Spleen (tissue), 11 donors: ENCODE measurements around the gene PRPF8. TPM values are rescaled to one million over a fixed set of nuclear protein-coding genes. Genes with fewer than 3 reads are reported as not detected.
A peak's percentile ranks its signal among the peaks of the same experiment; 100 is the strongest.

Experiments
- DNase-seq: peaks from one replicate; pipeline ENCODE4 v3.0.0-alpha.2; 2020
- H3K27ac ChIP-seq, 8 donors: fragments of 200-600 bp; sonication (generic) in 7 of 8; 1 replicate in 4 of 8; 2 replicates in 4 of 8; pipeline versions ENCODE4 v1.5.0 to v1.8.0; 2016 to 2021; ENCODE audit warnings: inconsistent platforms in 4 of 8, mild to moderate bottlenecking in 4 of 8, moderate library complexity in 1 of 8
- H3K27me3 ChIP-seq, 7 donors: fragments of 200-600 bp; sonication (generic) in 6 of 7; replicated peaks in 1 of 7; 1 replicate in 4 of 7; 2 replicates in 3 of 7; pipeline versions ENCODE4 v1.5.0 to v1.8.0; 2016 to 2021; ENCODE audit warnings: inconsistent platforms in 3 of 7, mild to moderate bottlenecking in 1 of 7
- H3K36me3 ChIP-seq, 6 donors: fragments of 200-600 bp; sonication (generic) in 5 of 6; 1 replicate in 4 of 6; 2 replicates in 2 of 6; pipeline versions ENCODE4 v1.5.0 to v1.8.0; 2016 to 2021; ENCODE audit warnings: inconsistent platforms in 2 of 6
- H3K4me1 ChIP-seq, 6 donors: fragments of 200-600 bp; sonication (generic) in 5 of 6; 1 replicate in 3 of 6; 2 replicates in 3 of 6; pipeline versions ENCODE4 v1.5.0 to v1.8.0; 2016 to 2021; ENCODE audit warnings: inconsistent platforms in 3 of 6
- H3K4me3 ChIP-seq, 8 donors: fragments of 200-600 bp; sonication (generic) in 7 of 8; 1 replicate in 4 of 8; 2 replicates in 4 of 8; pipeline versions ENCODE4 v1.5.0 to v1.8.0; 2016 to 2021; ENCODE audit warnings: inconsistent platforms in 4 of 8, mild to moderate bottlenecking in 4 of 8, moderate library complexity in 2 of 8
- H3K9me3 ChIP-seq, 8 donors: fragments of 200-600 bp; sonication (generic) in 7 of 8; 1 replicate in 4 of 8; 2 replicates in 4 of 8; pipeline versions ENCODE4 v1.5.0 to v1.8.0; 2016 to 2021; ENCODE audit warnings: inconsistent platforms in 4 of 8
- POLR2A ChIP-seq, 3 donors: fragments of 450-650 bp; IDR thresholded peaks; one replicate each; pipeline ENCODE4 v1.5.1; 2017; ENCODE audit warnings: antibody characterized with exemption in 3 of 3, mild to moderate bottlenecking in 1 of 3
- POLR2AphosphoS5 ChIP-seq, 3 donors: sonication (generic); formaldehyde crosslinking; IDR thresholded peaks; one replicate each; pipeline ENCODE4 v1.5.1; 2017; ENCODE audit warnings: antibody characterized with exemption in 3 of 3
- WGBS, 5 donors: extraction: QIAGEN DNeasy Blood & Tissue Kit in 3 of 5; methylation state at CpG; one replicate each; pipeline versions ENCODE4 v1.1.5 to v1.1.7; 2013 to 2018; 5-methylcytosine and 5-hydroxymethylcytosine counted together
- intact Hi-C: fragments of 100-400 bp; cut with DNase I; formaldehyde crosslinking; loops from one replicate; pipeline ENCODE4 v1.15.0; 2023; ENCODE audit warnings: low total_unique reads
- polyA plus RNA-seq, 3 donors: library from polyadenylated mRNA; stranded (reverse); fragments of 200-250 nt; gene quantifications; one replicate each; pipeline ENCODE4 v1.2.1, GENCODE V29; 2013
- total RNA-seq, 7 donors: library from RNA; depleted of rRNA in 3 of 7; stranded (reverse); fragments of >200 nt in 3 of 7; fragmentation: NEBNext Ultra II Directional in 4 of 7; extraction: Animal tissue kit (Norgen Biotek cat#: 25700) in 4 of 7; gene quantifications; one replicate each; pipeline versions ENCODE4 v1.1.0 to v1.2.1, GENCODE V29; 2016 to 2021
- TF ChIP-seq, protein P1 (sequence below), 11 experiments: fragments of 200-600 bp in 7 of 11; fragments of 450-650 bp in 4 of 11; sonication (generic) in 4 of 11; IDR thresholded peaks in 8 of 11; conservative IDR thresholded peaks in 3 of 11; 1 replicate in 7 of 11; 2 replicates in 4 of 11; pipeline versions ENCODE4 v1.4.0 to v1.8.0; 2016 to 2021; ENCODE audit warnings: antibody characterized with exemption in 11 of 11, inconsistent platforms in 4 of 11, mild to moderate bottlenecking in 1 of 11
- donor health status: healthy with polysubstance abuse.
- donor health status: DM: no; HTN: no; CAD: no; lungs with moderate emphysema.
- donor health status: DM: no; HTN: no; CAD: no.
- donor health status: Bipolar disorder and iron deficiency.
- donor health status: healthy.
- donor health status: DM: no; HTN: no; CAD: no.
- donor health status: DM: yes; HTN: yes; CAD: no.

The PRPF8 gene
- total and polyA plus RNA-seq, 10 donors: 67.2 to 320 (median 239) TPM

GRCh38 chr17:1627982-1628855 is 56.4 kb downstream of the PRPF8 start, which contains the start of gene SLC43A2:
SLC43A2 (minus strand) TSS chr17:1628834; CDS start chr17:1627874, 960 bp downstream.
- peak; percentile 97 for DNase-seq
- Histone ChIP-seq H3K27me3 (no peaks in the 10 kb centered on the region), H3K4me1 (peaks cover 15 to 76% (median 57%) of the 10 kb centered on the region in 6 donors), H3K9me3 (no peaks in the 10 kb centered on the region), H3K36me3 (peaks cover 0 to 22% (median 0%) of the 10 kb centered on the region in 6 donors), H3K27ac (peak within 1 kb of the TSS; percentile 82 to 99 (median 96)), H3K4me3 (peak within 1 kb of the TSS; percentile 76 to 99 (median 88))
- WGBS, 5 donors: 0 to 1% (median 1%) methylated on average over 53 to 95 of the region's 95 CpGs
- TF ChIP-seq POLR2A (IDR thresholded peaks at IDR 0.05) (peak in 1 of 3 donors; percentile 34), POLR2AphosphoS5 (IDR thresholded peaks at IDR 0.05) (peak; percentile 44 to 82 (median 58))
- TF ChIP-seq, protein P1, sequence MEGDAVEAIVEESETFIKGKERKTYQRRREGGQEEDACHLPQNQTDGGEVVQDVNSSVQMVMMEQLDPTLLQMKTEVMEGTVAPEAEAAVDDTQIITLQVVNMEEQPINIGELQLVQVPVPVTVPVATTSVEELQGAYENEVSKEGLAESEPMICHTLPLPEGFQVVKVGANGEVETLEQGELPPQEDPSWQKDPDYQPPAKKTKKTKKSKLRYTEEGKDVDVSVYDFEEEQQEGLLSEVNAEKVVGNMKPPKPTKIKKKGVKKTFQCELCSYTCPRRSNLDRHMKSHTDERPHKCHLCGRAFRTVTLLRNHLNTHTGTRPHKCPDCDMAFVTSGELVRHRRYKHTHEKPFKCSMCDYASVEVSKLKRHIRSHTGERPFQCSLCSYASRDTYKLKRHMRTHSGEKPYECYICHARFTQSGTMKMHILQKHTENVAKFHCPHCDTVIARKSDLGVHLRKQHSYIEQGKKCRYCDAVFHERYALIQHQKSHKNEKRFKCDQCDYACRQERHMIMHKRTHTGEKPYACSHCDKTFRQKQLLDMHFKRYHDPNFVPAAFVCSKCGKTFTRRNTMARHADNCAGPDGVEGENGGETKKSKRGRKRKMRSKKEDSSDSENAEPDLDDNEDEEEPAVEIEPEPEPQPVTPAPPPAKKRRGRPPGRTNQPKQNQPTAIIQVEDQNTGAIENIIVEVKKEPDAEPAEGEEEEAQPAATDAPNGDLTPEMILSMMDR (IDR thresholded peaks at IDR 0.05 in 8 of 11, conservative IDR thresholded peaks at IDR 0.05 in 3 of 11): no peak
- intact Hi-C loops: loop anchor here (5.0 kb wide), 1 partner anchor 66 kb away; the partner anchor contains the start of gene PITPNA

GRCh38 chr17:1627182-1627981 is 57.3 kb downstream of the PRPF8 start:
- intact Hi-C loops: loop anchor here (5.0 kb wide), 1 partner anchor 65 kb away; the partner anchor contains the start of gene PITPNA
- 8 to 27% (median 13%) methylated on average over 7 to 39 of the region's 39 CpGs for WGBS, 5 donors
- peak; percentile 87 for DNase-seq
- Histone ChIP-seq H3K9me3 (no peaks in the 10 kb centered on the region), H3K36me3 (peaks cover 0 to 30% (median 2%) of the 10 kb centered on the region in 6 donors), H3K4me1 (peaks cover 15 to 83% (median 63%) of the 10 kb centered on the region in 6 donors), H3K27me3 (no peaks in the 10 kb centered on the region), H3K4me3 (peak overlapping the region; percentile 76 to 99 (median 88)), H3K27ac (peak overlapping the region; percentile 82 to 99 (median 96))
- TF ChIP-seq, protein P1 (IDR thresholded peaks at IDR 0.05 in 8 of 11, conservative IDR thresholded peaks at IDR 0.05 in 3 of 11): peak in 2 of 11 experiments; percentile 20 to 21
- TF ChIP-seq POLR2AphosphoS5 (IDR thresholded peaks at IDR 0.05) (peak; percentile 82 to 96 (median 88)), POLR2A (IDR thresholded peaks at IDR 0.05) (peak; percentile 47 to 71 (median 69))

GRCh38 chr17:1626333-1626732 is 58.3 kb downstream of the PRPF8 start:
- Histone ChIP-seq H3K36me3 (peaks cover 0 to 41% (median 2%) of the 10 kb centered on the region in 6 donors), H3K4me3 (peak overlapping the region in 7 of 8 donors; percentile 76 to 99 (median 89)), H3K9me3 (no peaks in the 10 kb centered on the region), H3K4me1 (peaks cover 15 to 85% (median 66%) of the 10 kb centered on the region in 6 donors), H3K27me3 (no peaks in the 10 kb centered on the region), H3K27ac (peak overlapping the region; percentile 82 to 99 (median 96))
- WGBS, 5 donors: 46 to 63% (median 61%) methylated on average over 3 of the region's 3 CpGs
- TF ChIP-seq, protein P1 (IDR thresholded peaks at IDR 0.05 in 8 of 11, conservative IDR thresholded peaks at IDR 0.05 in 3 of 11): no peak
- TF ChIP-seq POLR2AphosphoS5 (IDR thresholded peaks at IDR 0.05) (peak in 1 of 3 donors; percentile 11), POLR2A (IDR thresholded peaks at IDR 0.05) (no peak)
- DNase-seq: no peak
- intact Hi-C loops: loop anchor here (5.0 kb wide), 1 partner anchor 64 kb away; the partner anchor contains the start of gene PITPNA
